H1 (cell line): ENCODE measurements around the gene USH2A. TPM values are rescaled to one million over a fixed set of nuclear protein-coding genes. Genes with fewer than 3 reads are reported as not detected.

Experiments
- CTCF ChIA-PET: fragments of 300-600 bp; sonication (Branson Sonifier 250); formaldehyde crosslinking; loops from one replicate; lab custom pipeline; 2021; ENCODE audit not compliant: partially characterized antibody; lab: Charles Lee
- POLR2A ChIA-PET: fragments of 300-600 bp; sonication (Branson Sonifier 250); formaldehyde crosslinking; loops from one replicate; lab custom pipeline; 2021; ENCODE audit warnings: inconsistent platforms; ENCODE audit not compliant: partially characterized antibody; lab: Charles Lee
- DNase-seq, 2 experiments: peaks; one replicate each; pipeline versions ENCODE4 v3.0.0 to v3.0.0-alpha.2; 2010 to 2022; ENCODE audit warnings: low spot score in 2 of 2, low read depth in 1 of 2, mixed read lengths in 1 of 2
- FAIRE-seq: peaks from 2 replicates; lab custom pipeline; 2011; peaks lifted over from hg19 to GRCh38; lab: Jason Lieb, UNC
- H2AFZ ChIP-seq: 2 replicates; pipeline ENCODE4 v1.8.1; 2012; ENCODE audit warnings: low read length, inconsistent platforms
- H2AK5ac ChIP-seq: 2 replicates; pipeline ENCODE4 v1.6.1; 2013; ENCODE audit warnings: low read depth, low read length
- H2BK120ac ChIP-seq: replicated peaks from 2 replicates; pipeline ENCODE3; 2013; ENCODE audit warnings: low read depth, low read length, inconsistent platforms
- H2BK12ac ChIP-seq: 2 replicates; pipeline ENCODE4 v1.6.1; 2013; ENCODE audit warnings: low read depth, low read length
- H2BK15ac ChIP-seq: 2 replicates; pipeline ENCODE4 v1.6.1; 2013; ENCODE audit warnings: low read length
- H2BK20ac ChIP-seq: 2 replicates; pipeline ENCODE4 v1.6.1; 2013; ENCODE audit warnings: low read length
- H2BK5ac ChIP-seq: 2 replicates; pipeline ENCODE4 v1.6.1; 2013; ENCODE audit warnings: low read depth, low read length
- H3K14ac ChIP-seq: 2 replicates; pipeline ENCODE4 v1.6.1; 2013; ENCODE audit warnings: inconsistent platforms; ENCODE audit not compliant: insufficient read length
- H3K18ac ChIP-seq: 2 replicates; pipeline ENCODE4 v1.6.1; 2013; ENCODE audit warnings: low read length; ENCODE audit errors: extremely low read depth
- H3K23ac ChIP-seq: 2 replicates; pipeline ENCODE4 v1.6.1; 2013; ENCODE audit warnings: inconsistent platforms; ENCODE audit not compliant: insufficient read length
- H3K23me2 ChIP-seq: 2 replicates; pipeline ENCODE4 v1.6.1; 2013; ENCODE audit warnings: low read depth, low read length
- H3K27ac ChIP-seq: 2 replicates; pipeline ENCODE4 v1.6.1; 2011; ENCODE audit warnings: low read depth, low read length, inconsistent platforms
- H3K27me3 ChIP-seq, 4 experiments: replicated peaks in 1 of 4; 1 replicate in 1 of 4; 2 replicates in 3 of 4; pipeline versions ENCODE4 v1.6.1 to v1.8.1; 2011 to 2013; ENCODE audit warnings: low read length in 3 of 4, mild to moderate bottlenecking in 3 of 4, inconsistent platforms in 2 of 4, mixed read lengths in 2 of 4, moderate library complexity in 1 of 4; ENCODE audit not compliant: control insufficient read depth in 3 of 4, insufficient read depth in 3 of 4; ENCODE audit errors: extremely low read depth in 1 of 4
- H3K36me3 ChIP-seq, 4 experiments: 2 replicates each; pipeline versions ENCODE4 v1.6.1 to v1.8.1; 2011 to 2013; ENCODE audit warnings: mild to moderate bottlenecking in 4 of 4, low read length in 3 of 4, moderate library complexity in 2 of 4, control low read depth in 1 of 4, inconsistent platforms in 1 of 4; ENCODE audit not compliant: insufficient read depth in 4 of 4, control insufficient read depth in 2 of 4
- H3K4ac ChIP-seq: replicated peaks from 2 replicates; pipeline ENCODE3; 2013; ENCODE audit warnings: low read length, low read depth, mixed read lengths, inconsistent platforms; ENCODE audit not compliant: insufficient read length
- H3K4me1 ChIP-seq, 4 experiments: replicated peaks in 1 of 4; 1 replicate in 1 of 4; 2 replicates in 3 of 4; pipeline versions ENCODE4 v1.6.1 to v1.8.1; 2011 to 2013; ENCODE audit warnings: low read length in 3 of 4, inconsistent platforms in 2 of 4, mixed read lengths in 1 of 4; ENCODE audit not compliant: insufficient read depth in 4 of 4, control insufficient read depth in 3 of 4
- H3K4me2 ChIP-seq, 2 experiments: 2 replicates each; pipeline versions ENCODE4 v1.6.1 to v1.8.1; 2011 to 2013; ENCODE audit warnings: low read depth in 2 of 2, low read length in 2 of 2, control low read depth in 1 of 2, inconsistent platforms in 1 of 2, mild to moderate bottlenecking in 1 of 2; ENCODE audit not compliant: insufficient read depth in 1 of 2
- H3K4me3 ChIP-seq, 4 experiments: fragments of 200-600, 300-600 bp in 1 of 4; sonication (generic), shearing (Covaris generic), sonication (Bioruptor Twin) in 1 of 4; 2 replicates each; pipeline versions ENCODE4 v1.5.1 to v1.8.1; 2011 to 2016; ENCODE audit warnings: low read length in 4 of 4, low read depth in 3 of 4, control low read depth in 2 of 4, inconsistent platforms in 2 of 4, mild to moderate bottlenecking in 2 of 4, mixed read lengths in 1 of 4, moderate library complexity in 1 of 4; ENCODE audit not compliant: insufficient read depth in 2 of 4; ENCODE audit errors: extremely low read depth in 1 of 4
- H3K56ac ChIP-seq: replicated peaks from 2 replicates; pipeline ENCODE3; 2013; ENCODE audit warnings: low read depth, mild to moderate bottlenecking, mixed read lengths, low read length, inconsistent platforms; ENCODE audit not compliant: insufficient read length
- H3K79me1 ChIP-seq: 2 replicates; pipeline ENCODE4 v1.6.1; 2013; ENCODE audit warnings: low read depth, low read length, control low read depth
- H3K79me2 ChIP-seq, 2 experiments: 2 replicates each; pipeline versions ENCODE4 v1.6.1 to v1.8.1; 2012 to 2013; ENCODE audit warnings: low read length in 2 of 2, mild to moderate bottlenecking in 2 of 2, inconsistent platforms in 1 of 2; ENCODE audit not compliant: insufficient read depth in 2 of 2, control insufficient read depth in 1 of 2
- H3K9ac ChIP-seq, 4 experiments: replicated peaks in 1 of 4; 1 replicate in 1 of 4; 2 replicates in 3 of 4; pipeline versions ENCODE4 v1.6.1 to v1.8.1; 2011 to 2013; ENCODE audit warnings: low read depth in 3 of 4, low read length in 3 of 4, control low read depth in 2 of 4, mild to moderate bottlenecking in 2 of 4, moderate library complexity in 2 of 4, inconsistent platforms in 1 of 4; ENCODE audit errors: extremely low read depth in 1 of 4
- H3K9me3 ChIP-seq, 2 experiments: 2 replicates each; pipeline versions ENCODE4 v1.6.1 to v1.8.1; 2012 to 2013; ENCODE audit warnings: mild to moderate bottlenecking in 2 of 2, moderate library complexity in 2 of 2, control low read depth in 1 of 2, inconsistent platforms in 1 of 2, low read depth in 1 of 2, low read length in 1 of 2, mixed read lengths in 1 of 2; ENCODE audit not compliant: insufficient read depth in 2 of 2
- H4K20me1 ChIP-seq, 2 experiments: replicated peaks in 1 of 2; 2 replicates each; pipeline versions ENCODE3 to v1.8.1; 2011 to 2013; ENCODE audit warnings: inconsistent platforms in 2 of 2, low read length in 2 of 2, mild to moderate bottlenecking in 1 of 2; ENCODE audit not compliant: insufficient read depth in 2 of 2, control insufficient read depth in 1 of 2
- H4K5ac ChIP-seq: 2 replicates; pipeline ENCODE4 v1.6.1; 2013; ENCODE audit warnings: low read length, low read depth, mixed read lengths, inconsistent platforms; ENCODE audit not compliant: insufficient read length
- H4K8ac ChIP-seq: 2 replicates; pipeline ENCODE4 v1.8.0; 2013; ENCODE audit warnings: mild to moderate bottlenecking, moderate library complexity, low read length, inconsistent platforms; ENCODE audit not compliant: insufficient read depth; ENCODE audit errors: extremely low read depth
- H4K91ac ChIP-seq: replicated peaks from 2 replicates; pipeline ENCODE3; 2013; ENCODE audit warnings: low read length, mixed read lengths, inconsistent platforms; ENCODE audit not compliant: insufficient read length
- BRCA1 ChIP-seq: IDR thresholded peaks from 2 replicates; pipeline ENCODE4 v1.6.1; 2012; ENCODE audit warnings: low read depth, low read length, improper control_type of control experiment
- EZH2 ChIP-seq: fragments of 200-600 bp; sonication (generic); IDR thresholded peaks from 2 replicates; pipeline ENCODE4 v1.7.1; 2012; ENCODE audit warnings: low read depth, mild to moderate bottlenecking, moderate library complexity, low read length, inconsistent platforms; ENCODE audit not compliant: severe bottlenecking
- GABPA ChIP-seq: IDR thresholded peaks from 2 replicates; pipeline ENCODE4 v1.6.1; 2011; ENCODE audit warnings: mild to moderate bottlenecking, low read length, moderate library complexity, borderline replicate concordance; ENCODE audit not compliant: insufficient read depth
- JUN ChIP-seq: IDR thresholded peaks from 2 replicates; pipeline ENCODE4 v1.6.1; 2011; ENCODE audit warnings: low read depth, mild to moderate bottlenecking, improper control_type of control experiment, low read length
- KDM5A ChIP-seq: fragments of 200-600 bp; IDR thresholded peaks from 2 replicates; pipeline ENCODE4 v1.7.1; 2012; ENCODE audit warnings: mild to moderate bottlenecking, low read length, inconsistent platforms, mixed read lengths
- MAFK ChIP-seq: IDR thresholded peaks from 2 replicates; pipeline ENCODE4 v1.6.1; 2012; ENCODE audit warnings: low read depth, mild to moderate bottlenecking, improper control_type of control experiment, low read length
- POU5F1 ChIP-seq: IDR thresholded peaks from 2 replicates; pipeline ENCODE4 v1.6.1; 2011; ENCODE audit warnings: low read depth, mild to moderate bottlenecking, low read length, moderate library complexity
- RFX5 ChIP-seq: IDR thresholded peaks from 2 replicates; pipeline ENCODE4 v1.6.1; 2011; ENCODE audit warnings: low read depth, low read length, improper control_type of control experiment, borderline replicate concordance
- TCF12 ChIP-seq: IDR thresholded peaks from 2 replicates; pipeline ENCODE4 v1.6.1; 2011; ENCODE audit warnings: low read depth, mild to moderate bottlenecking, low read length
- YY1 ChIP-seq: IDR thresholded peaks from 2 replicates; pipeline ENCODE4 v1.6.1; 2011; ENCODE audit warnings: low read depth, mild to moderate bottlenecking, low read length
- WGBS, 2 experiments: shearing (Covaris generic) in 1 of 2; methylation state at CpG; one replicate each; pipeline versions ENCODE4 v1.1.6 to v1.1.7; 2013 to 2015; ENCODE audit warnings: low lambda C conversion rate in 2 of 2, mixed read lengths in 2 of 2, inconsistent platforms in 1 of 2, low coverage in 1 of 2, missing lambda C conversion rate in 1 of 2; ENCODE audit not compliant: insufficient replicate concordance in 2 of 2, insufficient coverage in 1 of 2, insufficient read length in 1 of 2; ENCODE audit errors: extremely low coverage in 1 of 2, missing lambda C conversion rate in 1 of 2; 5-methylcytosine and 5-hydroxymethylcytosine counted together
- polyA plus RNA-seq, 7 experiments: library from polyadenylated mRNA; depleted of rRNA in 3 of 7; stranded (reverse) in 5 of 7; unstranded in 2 of 7; fragments of >200 nt in 5 of 7; fragments of 200-250 nt in 2 of 7; gene quantifications; 1 replicate in 5 of 7; 2 replicates in 1 of 7; 4 replicates in 1 of 7; pipeline versions ENCODE4 v1.2.1 to v1.2.3, GENCODE V29; 2011 to 2013; ENCODE audit warnings: missing spikeins in 2 of 7, mixed read lengths in 2 of 7
- total RNA-seq: library from RNA; stranded (reverse); fragmentation: NEBNext Ultra II Directional; extraction: Animal tissue kit (Norgen Biotek cat#: 25700); gene quantifications from 2 replicates; pipeline ENCODE4 v1.2.1, GENCODE V29; 2021
- TF ChIP-seq, protein P1 (sequence below), 3 experiments: IDR thresholded peaks; 1 replicate in 2 of 3; 2 replicates in 1 of 3; pipeline versions ENCODE4 v1.5.1 to v1.6.1; 2011; ENCODE audit warnings: low read length in 3 of 3, mild to moderate bottlenecking in 3 of 3, inconsistent platforms in 2 of 3, low read depth in 1 of 3, moderate library complexity in 1 of 3; ENCODE audit not compliant: insufficient read depth in 1 of 3; ENCODE audit errors: control extremely low read depth in 1 of 3

The USH2A gene
- total and polyA plus RNA-seq, 2 of the 8 experiments (the other 6 are each of a cell fraction or from before 2014, with no cell fraction given): 0.02 to 0.17 TPM

DNA sequence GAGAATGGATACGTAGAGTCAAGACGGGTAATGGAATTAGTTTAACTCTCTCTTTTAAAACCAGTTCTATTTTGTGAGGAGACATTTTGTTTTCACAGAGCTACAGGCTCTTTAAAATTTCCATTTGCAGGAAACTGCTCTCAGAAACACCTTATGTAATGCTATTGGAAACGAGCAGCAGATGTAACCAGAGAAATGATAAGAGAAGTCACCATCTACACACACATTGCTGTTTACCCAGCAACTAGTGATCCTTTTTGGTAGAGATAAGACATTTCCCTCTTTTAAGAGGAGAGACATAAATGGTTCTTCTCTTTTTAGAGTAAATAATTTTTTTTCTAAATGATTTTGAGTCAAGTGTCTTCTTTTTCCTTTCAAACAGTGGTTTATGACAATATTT is 775.5 kb downstream of the USH2A start:
- Histone ChIP-seq H3K9ac (no peak overlapping the region), H4K5ac (no peak overlapping the region), H3K4me1 (peaks cover 0 to 26% (median 8%) of the 10 kb centered on the region in 4 experiments; a peak in 5 of 7 replicates), H2BK12ac (no peak overlapping the region), H3K14ac (no peak overlapping the region), H3K79me1 (no peaks in the 10 kb centered on the region), H4K20me1 (no peaks in the 10 kb centered on the region), H2AFZ (0 out of 2 replicates have a peak overlapping the region, but pooled peaks have one; percentile 80), H2AK5ac (no peak overlapping the region), H4K91ac (no peak overlapping the region), H3K9me3 (no peaks in the 10 kb centered on the region), H2BK15ac (no peak overlapping the region), H2BK5ac (no peak overlapping the region; the same call in 1 of the 2 replicates), H3K4me2 (no peak overlapping the region), H4K8ac (no peak overlapping the region), H3K27me3 (no peaks in the 10 kb centered on the region), H3K4me3 (no peak overlapping the region), H2BK20ac (no peak overlapping the region; the same call in 1 of the 2 replicates), H3K18ac (no peak overlapping the region), H3K23ac (no peak overlapping the region), H3K36me3 (no peaks in the 10 kb centered on the region), H3K4ac (no peak overlapping the region), H3K56ac (no peak overlapping the region), H3K79me2 (no peaks in the 10 kb centered on the region), H2BK120ac (no peak overlapping the region), H3K23me2 (no peaks in the 10 kb centered on the region; the same call in 1 of the 2 replicates), H3K27ac (no peak overlapping the region)
- 92% methylated on average over 3 of the region's 3 CpGs; no CpG with 5 or more reads in 1 of the 2 experiments for WGBS, 2 experiments
- no peak for DNase-seq
- FAIRE-seq: no peak
- ChIA-PET POLR2A (no interaction called here), CTCF (no interaction called here)
- no peak for TF ChIP-seq GABPA
- TF ChIP-seq, protein P1, sequence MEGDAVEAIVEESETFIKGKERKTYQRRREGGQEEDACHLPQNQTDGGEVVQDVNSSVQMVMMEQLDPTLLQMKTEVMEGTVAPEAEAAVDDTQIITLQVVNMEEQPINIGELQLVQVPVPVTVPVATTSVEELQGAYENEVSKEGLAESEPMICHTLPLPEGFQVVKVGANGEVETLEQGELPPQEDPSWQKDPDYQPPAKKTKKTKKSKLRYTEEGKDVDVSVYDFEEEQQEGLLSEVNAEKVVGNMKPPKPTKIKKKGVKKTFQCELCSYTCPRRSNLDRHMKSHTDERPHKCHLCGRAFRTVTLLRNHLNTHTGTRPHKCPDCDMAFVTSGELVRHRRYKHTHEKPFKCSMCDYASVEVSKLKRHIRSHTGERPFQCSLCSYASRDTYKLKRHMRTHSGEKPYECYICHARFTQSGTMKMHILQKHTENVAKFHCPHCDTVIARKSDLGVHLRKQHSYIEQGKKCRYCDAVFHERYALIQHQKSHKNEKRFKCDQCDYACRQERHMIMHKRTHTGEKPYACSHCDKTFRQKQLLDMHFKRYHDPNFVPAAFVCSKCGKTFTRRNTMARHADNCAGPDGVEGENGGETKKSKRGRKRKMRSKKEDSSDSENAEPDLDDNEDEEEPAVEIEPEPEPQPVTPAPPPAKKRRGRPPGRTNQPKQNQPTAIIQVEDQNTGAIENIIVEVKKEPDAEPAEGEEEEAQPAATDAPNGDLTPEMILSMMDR (IDR thresholded peaks at IDR 0.05; ENCODE audit: control extremely low read depth in 1 of 3, insufficient read depth in 1 of 3, low read depth in 1 of 3, low read length in 3 of 3): no peak
- TF ChIP-seq KDM5A: no peak
- TF ChIP-seq JUN: no peak
- TF ChIP-seq BRCA1: no peak
- no peak for TF ChIP-seq MAFK
- no peak for TF ChIP-seq EZH2
- no peak for TF ChIP-seq POU5F1
- no peak for TF ChIP-seq YY1
- TF ChIP-seq TCF12: no peak
- no peak for TF ChIP-seq RFX5
